HFF-Myc (cell line): Measurements from ENCODE around the gene PAX5.

Source experiments
- DNase-seq: peaks from one replicate; pipeline ENCODE4 v3.0.0-alpha.2; 2011; ENCODE audit warnings: low read depth; ENCODE audit errors: extremely low read depth
- H3K4me3 ChIP-seq: replicated peaks from 2 replicates; pipeline ENCODE4 v1.5.1; 2011; ENCODE audit warnings: low read depth, mild to moderate bottlenecking, control low read depth, low read length
- CTCF ChIP-seq: IDR thresholded peaks from 2 replicates; pipeline ENCODE4 v1.5.1; 2012; ENCODE audit warnings: mild to moderate bottlenecking, low read depth, low read length, control low read depth; ENCODE audit errors: missing control alignments

PAX5 gene

GRCh38 chr9:36877239-36877638 is 156.8 kb downstream of the PAX5 start:
- H3K4me3 ChIP-seq: no peak overlapping the region

GRCh38 chr9:36876056-36876455 is 158.0 kb downstream of the PAX5 start:
- no peak overlapping the region for H3K4me3 ChIP-seq
- DNase-seq: no peak

More at GRCh38 chr9:36877239-36877638, 156.8 kb downstream of the PAX5 start:
- no peak for DNase-seq
- no peak for TF ChIP-seq CTCF

GRCh38 chr9:36874921-36875320 is 159.1 kb downstream of the PAX5 start:
- H3K4me3 ChIP-seq: no peak overlapping the region
- no peak for TF ChIP-seq CTCF
- DNase-seq: peak; percentile 9

More at GRCh38 chr9:36876056-36876455, 158.0 kb downstream of the PAX5 start:
- TF ChIP-seq CTCF: no peak

- no peak overlapping the region for H3K4me3 ChIP-seq
- no peak for DNase-seq
- TF ChIP-seq CTCF: no peak
Observed at GRCh38 chr9:36874261-36874660, 159.8 kb downstream of the PAX5 start.

GRCh38 chr9:36873247-36873875 is 160.7 kb downstream of the PAX5 start:
- H3K4me3 ChIP-seq: no peak overlapping the region
- TF ChIP-seq CTCF: peak; percentile 93
- DNase-seq: peak; percentile 19

GRCh38 chr9:36872641-36873040 is 161.4 kb downstream of the PAX5 start:
- no peak overlapping the region for H3K4me3 ChIP-seq
- DNase-seq: no peak
- TF ChIP-seq CTCF: no peak

- H3K4me3 ChIP-seq: no peak overlapping the region
- TF ChIP-seq CTCF: no peak
- no peak for DNase-seq
Observed at GRCh38 chr9:36871606-36872005, 162.5 kb downstream of the PAX5 start.
